GM19035 (cell line): ENCODE measurements around the gene SNAP47.
A peak's percentile ranks its signal among the peaks of the same experiment; 100 is the strongest.
"Not testable (repeated sequence)": the region's sequence is repeated elsewhere in the genome, so short reads cannot be mapped to it uniquely, and the experiment has no call there.

ENCODE experiments used
- ATAC-seq: cut with Tn5 transposase; IDR thresholded peaks from one replicate; pipeline ENCODE4 v1.9.1; 2021; ENCODE audit not compliant: unreplicated experiment

Gene SNAP47

GRCh38 chr1:227734856-227735538, at the start of gene SNAP47, which contains the start of gene JMJD4:
SNAP47 (plus strand) TSS chr1:227735435; CDS start chr1:227747737, 12,302 bp downstream.
JMJD4 (minus strand) TSS chr1:227735302; CDS start chr1:227735273, 29 bp downstream.
- ATAC-seq, result peak; percentile 95

- ATAC-seq, result no peak
Measured at GRCh38 chr1:227685807-227686206, 49.4 kb upstream of the SNAP47 start.

GRCh38 chr1:227697321-227697864, 37.8 kb upstream of the SNAP47 start:
- no peak for ATAC-seq

GRCh38 chr1:227701631-227702030, 33.6 kb upstream of the SNAP47 start:
- ATAC-seq, result not testable (repeated sequence)

- no peak for ATAC-seq
Measured at GRCh38 chr1:227707846-227708245, 27.4 kb upstream of the SNAP47 start.

- ATAC-seq, result no peak
Measured at GRCh38 chr1:227709451-227709850, 25.8 kb upstream of the SNAP47 start.

GRCh38 chr1:227710474-227710873, 24.8 kb upstream of the SNAP47 start:
- not testable (repeated sequence) for ATAC-seq

- ATAC-seq, result no peak
Measured at GRCh38 chr1:227712648-227713047, 22.6 kb upstream of the SNAP47 start.

- ATAC-seq, result no peak
Measured at GRCh38 chr1:227718932-227719331, 16.3 kb upstream of the SNAP47 start.

GRCh38 chr1:227723474-227723873, 11.8 kb upstream of the SNAP47 start:
- ATAC-seq, result no peak

GRCh38 chr1:227725046-227725445, 10.2 kb upstream of the SNAP47 start:
- ATAC-seq, result no peak

GRCh38 chr1:227726318-227726717, 8.9 kb upstream of the SNAP47 start:
- ATAC-seq, result no peak

GRCh38 chr1:227726924-227727599, 8.2 kb upstream of the SNAP47 start:
- no peak for ATAC-seq

GRCh38 chr1:227728059-227728891, 7.0 kb upstream of the SNAP47 start:
- ATAC-seq, result no peak

- no peak for ATAC-seq
Measured at GRCh38 chr1:227728892-227729143, 6.4 kb upstream of the SNAP47 start.

GRCh38 chr1:227729144-227729880, 5.9 kb upstream of the SNAP47 start:
- ATAC-seq, result no peak

- ATAC-seq, result no peak
Measured at GRCh38 chr1:227729881-227730629, 5.2 kb upstream of the SNAP47 start.

GRCh38 chr1:227730630-227731151, 4.5 kb upstream of the SNAP47 start:
- no peak for ATAC-seq

GRCh38 chr1:227731241-227731677, 4.0 kb upstream of the SNAP47 start:
- ATAC-seq, result no peak
